Endodermal cell (in vitro differentiated cells): Measurements from ENCODE around the gene PRR16. TPM values are rescaled to one million over a fixed set of nuclear protein-coding genes. Genes with fewer than 3 reads are reported as not detected.

Experiments
- DNase-seq: peaks from one replicate; pipeline ENCODE4 v3.0.0-alpha.2; 2017
- H3K27ac ChIP-seq: 2 replicates; pipeline ENCODE4 v1.5.1; 2013; ENCODE audit warnings: mild to moderate bottlenecking, low read depth, low read length, moderate library complexity
- H3K27me3 ChIP-seq: 2 replicates; pipeline ENCODE4 v1.6.1; 2013; ENCODE audit warnings: mild to moderate bottlenecking, low read length, moderate library complexity; ENCODE audit not compliant: insufficient read depth, control insufficient read depth, poor library complexity, severe bottlenecking
- H3K36me3 ChIP-seq: 2 replicates; pipeline ENCODE4 v1.7.0; 2013; ENCODE audit warnings: mild to moderate bottlenecking, low read length, moderate library complexity; ENCODE audit not compliant: control insufficient read depth, insufficient read depth
- H3K4me1 ChIP-seq: one replicate; pipeline ENCODE4 v1.7.0; 2013; ENCODE audit warnings: low read length; ENCODE audit not compliant: control insufficient read depth, insufficient read depth
- H3K4me3 ChIP-seq: 2 replicates; pipeline ENCODE4 v1.5.1; 2013; ENCODE audit warnings: mild to moderate bottlenecking, low read length, moderate library complexity
- H3K9ac ChIP-seq: 2 replicates; pipeline ENCODE4 v1.6.1; 2013; ENCODE audit warnings: mild to moderate bottlenecking, low read length, moderate library complexity; ENCODE audit not compliant: poor library complexity, severe bottlenecking; ENCODE audit errors: extremely low read depth
- H3K9me3 ChIP-seq: 2 replicates; pipeline ENCODE4 v1.6.1; 2013; ENCODE audit warnings: mild to moderate bottlenecking, low read length, moderate library complexity; ENCODE audit not compliant: control insufficient read depth
- H3K27ac Mint-ChIP-seq: 2 replicates; pipeline ENCODE4 v1.8.0; 2020; ENCODE audit warnings: mixed read lengths
- H3K27me3 Mint-ChIP-seq: 2 replicates; pipeline ENCODE4 v1.8.0; 2021; ENCODE audit warnings: mild to moderate bottlenecking, mixed read lengths; ENCODE audit not compliant: insufficient read depth
- H3K36me3 Mint-ChIP-seq: 2 replicates; pipeline ENCODE4 v1.8.0; 2020; ENCODE audit warnings: low read depth, mixed read lengths
- H3K4me1 Mint-ChIP-seq: 2 replicates; pipeline ENCODE4 v1.8.0; 2020; ENCODE audit warnings: mixed read lengths
- H3K4me3 Mint-ChIP-seq: 2 replicates; pipeline ENCODE4 v1.8.0; 2020; ENCODE audit warnings: mild to moderate bottlenecking, moderate library complexity, mixed read lengths
- H3K9me3 Mint-ChIP-seq: 2 replicates; pipeline ENCODE4 v1.8.0; 2020; ENCODE audit warnings: mild to moderate bottlenecking, mixed read lengths
- CTCF ChIP-seq: fragments of 200-600 bp; sonication (generic); conservative IDR thresholded peaks from 2 replicates; pipeline ENCODE4 v1.5.0; 2021; ENCODE audit warnings: antibody characterized with exemption, mild to moderate bottlenecking
- WGBS, 2 experiments: methylation state at CpG; one replicate each; pipeline versions ENCODE4 v1.1.5 to v1.1.7; 2013; ENCODE audit warnings: missing lambda C conversion rate in 2 of 2, mixed read lengths in 1 of 2; ENCODE audit not compliant: insufficient coverage in 1 of 2, insufficient read length in 1 of 2; 5-methylcytosine and 5-hydroxymethylcytosine counted together
- total RNA-seq, 2 donors: library from RNA; stranded (reverse); fragmentation: NEBNext Ultra II Directional in 1 of 2; extraction: Animal tissue kit (Norgen Biotek cat#: 25700) in 1 of 2; gene quantifications; 2 replicates in 1 of 2; 3 replicates in 1 of 2; pipeline ENCODE4 v1.2.1, GENCODE V29; 2021

Gene PRR16
- total RNA-seq, 2 donors from 2014 or later = 0.53 to 0.64 TPM

DNA sequence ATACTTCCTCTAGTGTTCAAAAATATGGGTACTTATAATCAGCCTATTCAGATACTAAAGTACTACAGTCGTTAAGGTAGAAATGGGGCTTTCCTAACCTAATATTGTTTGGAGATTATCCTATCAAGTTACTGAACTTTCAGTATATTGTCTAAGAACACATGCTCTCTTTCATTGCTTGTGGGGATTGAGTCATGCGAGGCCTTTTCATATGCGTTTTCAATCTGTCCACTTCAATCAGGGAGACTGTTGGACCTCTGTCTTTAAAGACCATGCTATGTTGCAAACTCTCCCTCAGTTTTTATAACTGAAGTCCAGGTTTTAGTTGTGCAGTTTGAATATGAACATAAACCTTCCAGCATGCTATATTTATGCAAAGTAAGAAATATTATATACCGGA, 15.0 kb downstream of the PRR16 start:
- Histone ChIP-seq H3K27me3 (no peaks in the 10 kb centered on the region), H3K4me3 (no peak overlapping the region), H3K4me1 (no peaks in the 10 kb centered on the region), H3K36me3 (no peaks in the 10 kb centered on the region), H3K27ac (no peak overlapping the region), H3K9ac (no peak overlapping the region), H3K9me3 (no peaks in the 10 kb centered on the region)
- Mint-ChIP-seq H3K27ac (no peak overlapping the region), H3K4me1 (peaks cover 2% of the 10 kb centered on the region), H3K4me3 (no peak overlapping the region), H3K36me3 (no peaks in the 10 kb centered on the region), H3K27me3 (no peaks in the 10 kb centered on the region), H3K9me3 (no peaks in the 10 kb centered on the region)
- TF ChIP-seq CTCF = no peak
- 89% methylated on average over 3 of the region's 4 CpGs; no CpG with 5 or more reads in 1 of the 2 experiments for WGBS, 2 experiments
- no peak for DNase-seq

GRCh38 chr5:120499876-120500563, 35.9 kb downstream of the PRR16 start:
- H3K9me3 Mint-ChIP-seq = peaks cover 2% of the 10 kb centered on the region
- Histone ChIP-seq H3K4me3 (no peak overlapping the region), H3K4me1 (no peaks in the 10 kb centered on the region), H3K9me3 (no peaks in the 10 kb centered on the region), H3K27ac (no peak overlapping the region), H3K27me3 (no peaks in the 10 kb centered on the region), H3K9ac (no peak overlapping the region), H3K36me3 (no peaks in the 10 kb centered on the region)
- no peak overlapping the region for H3K4me3 Mint-ChIP-seq
- no peaks in the 10 kb centered on the region for H3K36me3 Mint-ChIP-seq
- WGBS, 2 experiments = 96 to 100% methylated on average over 1 to 5 of the region's 5 CpGs
- no peaks in the 10 kb centered on the region for H3K4me1 Mint-ChIP-seq
- no peak for DNase-seq
- H3K27ac Mint-ChIP-seq = no peak overlapping the region
- no peak for TF ChIP-seq CTCF
- H3K27me3 Mint-ChIP-seq = no peaks in the 10 kb centered on the region

GRCh38 chr5:120502531-120502930, 38.4 kb downstream of the PRR16 start:
- 92% methylated on average over 4 of the region's 4 CpGs; no CpG with 5 or more reads in 1 of the 2 experiments for WGBS, 2 experiments
- no peak overlapping the region for H3K27ac ChIP-seq

More at GRCh38 chr5:120502531-120502930, 38.4 kb downstream of the PRR16 start:
- DNase-seq = no peak
- H3K27me3 Mint-ChIP-seq = no peaks in the 10 kb centered on the region
- Histone ChIP-seq H3K36me3 (no peaks in the 10 kb centered on the region), H3K9ac (no peak overlapping the region), H3K4me1 (no peaks in the 10 kb centered on the region), H3K9me3 (no peaks in the 10 kb centered on the region), H3K4me3 (no peak overlapping the region), H3K27me3 (no peaks in the 10 kb centered on the region)
- no peak overlapping the region for H3K27ac Mint-ChIP-seq
- no peaks in the 10 kb centered on the region for H3K36me3 Mint-ChIP-seq
- H3K9me3 Mint-ChIP-seq = peaks cover 2% of the 10 kb centered on the region
- no peak for TF ChIP-seq CTCF
- H3K4me3 Mint-ChIP-seq = no peak overlapping the region
- no peaks in the 10 kb centered on the region for H3K4me1 Mint-ChIP-seq
